GM23338 (cell line): ENCODE data around the gene CNOT4. TPM values are rescaled to one million over a fixed set of nuclear protein-coding genes. Genes with fewer than 3 reads are reported as not detected.

Source experiments
- ATAC-seq: fragments of 200-7000 bp; cut with Tn5 transposase; 3 replicates; pipeline ENCODE4 v1.9.1; 2020
- DNase-seq: peaks from one replicate; pipeline ENCODE4 v3.0.0-alpha.2; 2015; ENCODE audit warnings: low spot score
- H2AFZ ChIP-seq: fragments of 200-600 bp; sonication (generic); 2 replicates; pipeline ENCODE4 v1.8.0; 2016; ENCODE audit warnings: antibody characterized with exemption, mild to moderate bottlenecking, moderate library complexity
- H3F3A ChIP-seq: fragments of 200-600 bp; sonication (generic); replicated peaks from 2 replicates; pipeline ENCODE4 v1.8.0; 2017; ENCODE audit warnings: antibody characterized with exemption, mixed run types, low read depth
- H3K27ac ChIP-seq: fragments of 200-600 bp; sonication (generic); 2 replicates; pipeline ENCODE4 v1.6.1; 2016; ENCODE audit warnings: low read depth
- H3K27me3 ChIP-seq: fragments of 200-600 bp; sonication (generic); 2 replicates; pipeline ENCODE4 v1.8.0; 2016; ENCODE audit warnings: mild to moderate bottlenecking, mixed run types, moderate library complexity; ENCODE audit not compliant: insufficient read depth
- H3K36me3 ChIP-seq: fragments of 200-600 bp; sonication (generic); 2 replicates; pipeline ENCODE4 v1.8.0; 2016; ENCODE audit warnings: mild to moderate bottlenecking; ENCODE audit not compliant: insufficient read depth
- H3K4me1 ChIP-seq: fragments of 200-600 bp; sonication (generic); 2 replicates; pipeline ENCODE4 v1.8.0; 2016; ENCODE audit warnings: mild to moderate bottlenecking, moderate library complexity; ENCODE audit not compliant: insufficient read depth
- H3K4me2 ChIP-seq: fragments of 200-600 bp; sonication (generic); 2 replicates; pipeline ENCODE4 v1.7.1; 2017; ENCODE audit warnings: mixed run types
- H3K4me3 ChIP-seq: fragments of 200-600 bp; sonication (generic); 2 replicates; pipeline ENCODE4 v1.6.1; 2016; ENCODE audit warnings: mixed run types
- H3K79me2 ChIP-seq: fragments of 200-600 bp; sonication (generic); replicated peaks from 2 replicates; pipeline ENCODE4 v1.8.0; 2017; ENCODE audit warnings: mild to moderate bottlenecking; ENCODE audit not compliant: insufficient read depth
- H3K9me2 ChIP-seq: fragments of 200-600 bp; sonication (generic); 2 replicates; pipeline ENCODE4 v1.8.0; 2017; ENCODE audit not compliant: insufficient read depth
- H4K20me1 ChIP-seq: fragments of 200-600 bp; sonication (generic); replicated peaks from 2 replicates; pipeline ENCODE4 v1.8.0; 2017; ENCODE audit warnings: mild to moderate bottlenecking; ENCODE audit not compliant: insufficient read depth
- H3K27ac Mint-ChIP-seq: 2 replicates; pipeline ENCODE4 v1.8.0; 2020; ENCODE audit warnings: inconsistent platforms, mild to moderate bottlenecking, moderate library complexity, mixed read lengths
- H3K27me3 Mint-ChIP-seq: 3 replicates; pipeline ENCODE4 v1.8.0; 2022; ENCODE audit warnings: low read depth, mild to moderate bottlenecking, moderate library complexity, mixed read lengths, inconsistent platforms; ENCODE audit not compliant: insufficient read depth, poor library complexity
- H3K36me3 Mint-ChIP-seq: 3 replicates; pipeline ENCODE4 v1.8.0; 2021; ENCODE audit warnings: low read depth, mild to moderate bottlenecking, inconsistent platforms, moderate library complexity, mixed read lengths
- H3K4me1 Mint-ChIP-seq: 3 replicates; pipeline ENCODE4 v1.8.0; 2020; ENCODE audit warnings: mild to moderate bottlenecking, inconsistent platforms, mixed read lengths
- H3K4me3 Mint-ChIP-seq: 3 replicates; pipeline ENCODE4 v1.8.0; 2021; ENCODE audit warnings: moderate library complexity, mild to moderate bottlenecking, inconsistent platforms, mixed read lengths
- H3K9me3 Mint-ChIP-seq: 3 replicates; pipeline ENCODE4 v1.8.0; 2020; ENCODE audit warnings: moderate library complexity, mild to moderate bottlenecking, inconsistent platforms, mixed read lengths
- CREB1 ChIP-seq: fragments of 250-450 bp; sonication (Bioruptor Pico); IDR thresholded peaks from 2 replicates; pipeline ENCODE4 v1.5.0; 2020; ENCODE audit warnings: low read depth, mild to moderate bottlenecking, moderate library complexity
- CTCF ChIP-seq, 2 experiments: fragments of 200-600 bp in 1 of 2; sonication (generic) in 1 of 2; conservative IDR thresholded peaks; 2 replicates each; pipeline versions ENCODE4 v1.5.1 to v1.6.1; 2016 to 2017; ENCODE audit warnings: antibody characterized with exemption in 2 of 2, low read depth in 2 of 2, mild to moderate bottlenecking in 2 of 2, moderate library complexity in 1 of 2
- ETS1 ChIP-seq: IDR thresholded peaks from 2 replicates; pipeline ENCODE4 v1.6.1; 2016; ENCODE audit warnings: antibody characterized with exemption
- EZH2 ChIP-seq: fragments of 200-600 bp; sonication (generic); IDR thresholded peaks from one replicate; pipeline ENCODE4 v1.8.0; 2017; ENCODE audit warnings: antibody characterized with exemption, mild to moderate bottlenecking, low read depth; ENCODE audit not compliant: unreplicated experiment
- EZH2phosphoT487 ChIP-seq: fragments of 200-600 bp; sonication (generic); IDR thresholded peaks from one replicate; pipeline ENCODE4 v1.8.1; 2018; ENCODE audit warnings: antibody characterized with exemption; ENCODE audit not compliant: unreplicated experiment
- JUNB ChIP-seq: IDR thresholded peaks from one replicate; pipeline ENCODE4 v1.6.1; 2016; ENCODE audit warnings: antibody characterized with exemption; ENCODE audit not compliant: unreplicated experiment
- NANOG ChIP-seq: IDR thresholded peaks from 2 replicates; pipeline ENCODE4 v1.6.1; 2016; ENCODE audit warnings: antibody characterized with exemption, borderline replicate concordance
- POLR2AphosphoS5 ChIP-seq: IDR thresholded peaks from 2 replicates; pipeline ENCODE4 v1.6.1; 2016; ENCODE audit warnings: antibody characterized with exemption, low read depth
- STAT1 ChIP-seq: IDR thresholded peaks from one replicate; pipeline ENCODE4 v1.6.1; 2016; ENCODE audit warnings: antibody characterized with exemption; ENCODE audit not compliant: unreplicated experiment
- ZNF114 ChIP-seq: fragments of 250-450 bp; sonication (Bioruptor Pico); IDR thresholded peaks from 2 replicates; pipeline ENCODE4 v1.5.0; 2020; ENCODE audit warnings: mild to moderate bottlenecking, moderate library complexity
- ZNF331 ChIP-seq: fragments of 250-450 bp; sonication (Bioruptor Pico); IDR thresholded peaks from 2 replicates; pipeline ENCODE4 v1.5.0; 2020; ENCODE audit warnings: low read depth, mild to moderate bottlenecking, moderate library complexity
- polyA plus RNA-seq: library from polyadenylated mRNA; unstranded; fragments of >200 nt; fragmentation: Nextera tagmentation; extraction: Ambion mirVana; gene quantifications from 2 replicates; pipeline ENCODE4 v1.2.1, GENCODE V29; 2016
- total RNA-seq: library from RNA; depleted of rRNA; stranded (reverse); fragments of >200 nt; shearing (Covaris generic); gene quantifications from 2 replicates; pipeline ENCODE4 v1.2.3, GENCODE V29; 2014
- TF ChIP-seq, protein P1 (sequence below): fragments of 250-450 bp; sonication (Bioruptor Pico); IDR thresholded peaks from 2 replicates; pipeline ENCODE4 v1.5.0; 2020; ENCODE audit warnings: mild to moderate bottlenecking, moderate library complexity
- TF ChIP-seq, protein P2 (sequence below): IDR thresholded peaks from one replicate; pipeline ENCODE4 v1.6.1; 2018; ENCODE audit warnings: antibody characterized with exemption; ENCODE audit not compliant: unreplicated experiment

Gene CNOT4
- total and polyA plus RNA-seq, 2 experiments from 2014 or later: 18.9 to 26.2 TPM

DNA sequence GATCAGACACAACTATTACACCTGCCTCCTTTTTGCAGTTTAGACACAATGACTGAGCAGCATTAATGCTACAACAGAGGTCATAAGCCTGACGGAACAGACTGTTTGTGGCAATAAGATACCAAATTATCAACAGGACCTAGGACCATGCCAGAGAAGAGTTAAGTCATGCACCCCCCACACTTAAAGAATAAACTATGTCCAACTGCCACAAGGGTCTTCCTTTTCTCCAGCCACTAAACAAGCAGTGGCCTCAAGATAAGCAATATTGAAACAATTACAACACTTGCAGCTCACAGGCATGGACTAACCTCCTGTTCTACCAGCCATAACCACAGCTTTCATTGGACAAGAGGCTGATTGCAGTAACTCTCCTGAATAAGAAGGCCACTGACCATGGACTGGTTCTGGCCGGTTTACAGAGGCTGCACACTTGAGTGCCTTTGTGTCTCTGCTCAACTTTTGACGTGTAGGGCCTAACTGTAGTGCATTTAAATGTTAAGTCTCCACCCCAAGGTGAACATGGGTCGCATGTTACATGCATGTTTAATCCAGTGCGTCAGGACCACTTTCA lies 171.8 kb downstream of the CNOT4 start (continued):
- TF ChIP-seq, protein P1, sequence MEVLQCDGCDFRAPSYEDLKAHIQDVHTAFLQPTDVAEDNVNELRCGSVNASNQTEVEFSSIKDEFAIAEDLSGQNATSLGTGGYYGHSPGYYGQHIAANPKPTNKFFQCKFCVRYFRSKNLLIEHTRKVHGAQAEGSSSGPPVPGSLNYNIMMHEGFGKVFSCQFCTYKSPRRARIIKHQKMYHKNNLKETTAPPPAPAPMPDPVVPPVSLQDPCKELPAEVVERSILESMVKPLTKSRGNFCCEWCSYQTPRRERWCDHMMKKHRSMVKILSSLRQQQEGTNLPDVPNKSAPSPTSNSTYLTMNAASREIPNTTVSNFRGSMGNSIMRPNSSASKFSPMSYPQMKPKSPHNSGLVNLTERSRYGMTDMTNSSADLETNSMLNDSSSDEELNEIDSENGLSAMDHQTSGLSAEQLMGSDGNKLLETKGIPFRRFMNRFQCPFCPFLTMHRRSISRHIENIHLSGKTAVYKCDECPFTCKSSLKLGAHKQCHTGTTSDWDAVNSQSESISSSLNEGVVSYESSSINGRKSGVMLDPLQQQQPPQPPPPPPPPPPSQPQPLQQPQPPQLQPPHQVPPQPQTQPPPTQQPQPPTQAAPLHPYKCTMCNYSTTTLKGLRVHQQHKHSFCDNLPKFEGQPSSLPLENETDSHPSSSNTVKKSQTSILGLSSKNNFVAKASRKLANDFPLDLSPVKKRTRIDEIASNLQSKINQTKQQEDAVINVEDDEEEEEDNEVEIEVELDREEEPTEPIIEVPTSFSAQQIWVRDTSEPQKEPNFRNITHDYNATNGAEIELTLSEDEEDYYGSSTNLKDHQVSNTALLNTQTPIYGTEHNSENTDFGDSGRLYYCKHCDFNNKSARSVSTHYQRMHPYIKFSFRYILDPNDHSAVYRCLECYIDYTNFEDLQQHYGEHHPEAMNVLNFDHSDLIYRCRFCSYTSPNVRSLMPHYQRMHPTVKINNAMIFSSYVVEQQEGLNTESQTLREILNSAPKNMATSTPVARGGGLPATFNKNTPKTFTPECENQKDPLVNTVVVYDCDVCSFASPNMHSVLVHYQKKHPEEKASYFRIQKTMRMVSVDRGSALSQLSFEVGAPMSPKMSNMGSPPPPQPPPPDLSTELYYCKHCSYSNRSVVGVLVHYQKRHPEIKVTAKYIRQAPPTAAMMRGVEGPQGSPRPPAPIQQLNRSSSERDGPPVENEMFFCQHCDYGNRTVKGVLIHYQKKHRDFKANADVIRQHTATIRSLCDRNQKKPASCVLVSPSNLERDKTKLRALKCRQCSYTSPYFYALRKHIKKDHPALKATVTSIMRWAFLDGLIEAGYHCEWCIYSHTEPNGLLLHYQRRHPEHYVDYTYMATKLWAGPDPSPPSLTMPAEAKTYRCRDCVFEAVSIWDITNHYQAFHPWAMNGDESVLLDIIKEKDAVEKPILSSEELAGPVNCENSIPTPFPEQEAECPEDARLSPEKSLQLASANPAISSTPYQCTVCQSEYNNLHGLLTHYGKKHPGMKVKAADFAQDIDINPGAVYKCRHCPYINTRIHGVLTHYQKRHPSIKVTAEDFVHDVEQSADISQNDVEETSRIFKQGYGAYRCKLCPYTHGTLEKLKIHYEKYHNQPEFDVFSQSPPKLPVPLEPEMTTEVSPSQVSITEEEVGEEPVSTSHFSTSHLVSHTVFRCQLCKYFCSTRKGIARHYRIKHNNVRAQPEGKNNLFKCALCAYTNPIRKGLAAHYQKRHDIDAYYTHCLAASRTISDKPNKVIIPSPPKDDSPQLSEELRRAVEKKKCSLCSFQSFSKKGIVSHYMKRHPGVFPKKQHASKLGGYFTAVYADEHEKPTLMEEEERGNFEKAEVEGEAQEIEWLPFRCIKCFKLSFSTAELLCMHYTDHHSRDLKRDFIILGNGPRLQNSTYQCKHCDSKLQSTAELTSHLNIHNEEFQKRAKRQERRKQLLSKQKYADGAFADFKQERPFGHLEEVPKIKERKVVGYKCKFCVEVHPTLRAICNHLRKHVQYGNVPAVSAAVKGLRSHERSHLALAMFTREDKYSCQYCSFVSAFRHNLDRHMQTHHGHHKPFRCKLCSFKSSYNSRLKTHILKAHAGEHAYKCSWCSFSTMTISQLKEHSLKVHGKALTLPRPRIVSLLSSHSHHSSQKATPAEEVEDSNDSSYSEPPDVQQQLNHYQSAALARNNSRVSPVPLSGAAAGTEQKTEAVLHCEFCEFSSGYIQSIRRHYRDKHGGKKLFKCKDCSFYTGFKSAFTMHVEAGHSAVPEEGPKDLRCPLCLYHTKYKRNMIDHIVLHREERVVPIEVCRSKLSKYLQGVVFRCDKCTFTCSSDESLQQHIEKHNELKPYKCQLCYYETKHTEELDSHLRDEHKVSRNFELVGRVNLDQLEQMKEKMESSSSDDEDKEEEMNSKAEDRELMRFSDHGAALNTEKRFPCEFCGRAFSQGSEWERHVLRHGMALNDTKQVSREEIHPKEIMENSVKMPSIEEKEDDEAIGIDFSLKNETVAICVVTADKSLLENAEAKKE (CRISPR knock-in tag): no peak
- TF ChIP-seq STAT1: no peak

- DNase-seq (no peak), ATAC-seq (no peak)
- H3K4me2 ChIP-seq: no peak overlapping the region
- no peak overlapping the region for H3K4me3 ChIP-seq
- 0 out of 2 replicates have a peak, but pooled peaks cover 2% of the 10 kb centered on the region for H3K4me1 ChIP-seq
- H3K79me2 ChIP-seq: no peaks in the 10 kb centered on the region
- Mint-ChIP-seq H3K27me3 (no peaks in the 10 kb centered on the region), H3K4me1 (peaks cover 5% of the 10 kb centered on the region; the same call in 2 of the 3 replicates), H3K36me3 (no peaks in the 10 kb centered on the region), H3K27ac (no peak overlapping the region), H3K4me3 (no peak overlapping the region), H3K9me3 (no peaks in the 10 kb centered on the region)
- no peaks in the 10 kb centered on the region for H3K9me2 ChIP-seq
- H3K27me3 ChIP-seq: no peaks in the 10 kb centered on the region
- no peaks in the 10 kb centered on the region for H3K36me3 ChIP-seq
- no peaks in the 10 kb centered on the region for H4K20me1 ChIP-seq
- H3F3A ChIP-seq: no peaks in the 10 kb centered on the region
- no peak overlapping the region for H3K27ac ChIP-seq
- no peak overlapping the region for H2AFZ ChIP-seq
- no peak for TF ChIP-seq ZNF114 (CRISPR knock-in tag)
- TF ChIP-seq POLR2AphosphoS5: no peak
- TF ChIP-seq, protein P2, sequence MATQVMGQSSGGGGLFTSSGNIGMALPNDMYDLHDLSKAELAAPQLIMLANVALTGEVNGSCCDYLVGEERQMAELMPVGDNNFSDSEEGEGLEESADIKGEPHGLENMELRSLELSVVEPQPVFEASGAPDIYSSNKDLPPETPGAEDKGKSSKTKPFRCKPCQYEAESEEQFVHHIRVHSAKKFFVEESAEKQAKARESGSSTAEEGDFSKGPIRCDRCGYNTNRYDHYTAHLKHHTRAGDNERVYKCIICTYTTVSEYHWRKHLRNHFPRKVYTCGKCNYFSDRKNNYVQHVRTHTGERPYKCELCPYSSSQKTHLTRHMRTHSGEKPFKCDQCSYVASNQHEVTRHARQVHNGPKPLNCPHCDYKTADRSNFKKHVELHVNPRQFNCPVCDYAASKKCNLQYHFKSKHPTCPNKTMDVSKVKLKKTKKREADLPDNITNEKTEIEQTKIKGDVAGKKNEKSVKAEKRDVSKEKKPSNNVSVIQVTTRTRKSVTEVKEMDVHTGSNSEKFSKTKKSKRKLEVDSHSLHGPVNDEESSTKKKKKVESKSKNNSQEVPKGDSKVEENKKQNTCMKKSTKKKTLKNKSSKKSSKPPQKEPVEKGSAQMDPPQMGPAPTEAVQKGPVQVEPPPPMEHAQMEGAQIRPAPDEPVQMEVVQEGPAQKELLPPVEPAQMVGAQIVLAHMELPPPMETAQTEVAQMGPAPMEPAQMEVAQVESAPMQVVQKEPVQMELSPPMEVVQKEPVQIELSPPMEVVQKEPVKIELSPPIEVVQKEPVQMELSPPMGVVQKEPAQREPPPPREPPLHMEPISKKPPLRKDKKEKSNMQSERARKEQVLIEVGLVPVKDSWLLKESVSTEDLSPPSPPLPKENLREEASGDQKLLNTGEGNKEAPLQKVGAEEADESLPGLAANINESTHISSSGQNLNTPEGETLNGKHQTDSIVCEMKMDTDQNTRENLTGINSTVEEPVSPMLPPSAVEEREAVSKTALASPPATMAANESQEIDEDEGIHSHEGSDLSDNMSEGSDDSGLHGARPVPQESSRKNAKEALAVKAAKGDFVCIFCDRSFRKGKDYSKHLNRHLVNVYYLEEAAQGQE: no peak
- no peak for TF ChIP-seq EZH2phosphoT487
- TF ChIP-seq CTCF (conservative IDR thresholded peaks at IDR 0.05; ENCODE audit: low read depth in 2 of 2): no peak
- no peak for TF ChIP-seq JUNB
- TF ChIP-seq ETS1: no peak
- TF ChIP-seq ZNF331 (CRISPR knock-in tag): no peak
- TF ChIP-seq EZH2: no peak
- no peak for TF ChIP-seq CREB1 (CRISPR knock-in tag)
- no peak for TF ChIP-seq NANOG
- no peak for TF ChIP-seq STAT1
Measured at GRCh38 chr7:135337506-135337905, 172.4 kb downstream of the CNOT4 start.
